Daoy (cell line): ENCODE measurements around the gene MMP14. TPM values are rescaled to one million over a fixed set of nuclear protein-coding genes. Genes with fewer than 3 reads are reported as not detected.

Source experiments
- DNase-seq: peaks from one replicate; pipeline ENCODE4 v3.0.0-alpha.2; 2015; ENCODE audit warnings: low read depth
- total RNA-seq: library from RNA; depleted of rRNA; stranded (reverse); fragments of >200 nt; shearing (Covaris generic); gene quantifications from 2 replicates; pipeline ENCODE4 v1.2.3, GENCODE V29; 2014; rRNA removed

MMP14 gene
- total RNA-seq, 1 experiment from 2014 or later: 176 TPM

GRCh38 chr14:22884076-22884737 lies 47.8 kb downstream of the MMP14 start:
- no peak for DNase-seq

GRCh38 chr14:22884738-22885523 lies 48.5 kb downstream of the MMP14 start:
- DNase-seq: no peak

- DNase-seq: no peak
Observed at GRCh38 chr14:22885975-22886374, 49.6 kb downstream of the MMP14 start.

GRCh38 chr14:22886500-22887259 lies 50.3 kb downstream of the MMP14 start:
- peak; percentile 57 for DNase-seq

GRCh38 chr14:22887260-22887989 lies 51.0 kb downstream of the MMP14 start:
- DNase-seq: peak; percentile 64

GRCh38 chr14:22887990-22888378 lies 51.6 kb downstream of the MMP14 start:
- DNase-seq: no peak

- no peak for DNase-seq
Observed at GRCh38 chr14:22888662-22889061, 52.3 kb downstream of the MMP14 start.

GRCh38 chr14:22890416-22890815 lies 54.0 kb downstream of the MMP14 start:
- no peak for DNase-seq

- DNase-seq: no peak
Observed at GRCh38 chr14:22892488-22892887, 56.1 kb downstream of the MMP14 start.

- no peak for DNase-seq
Observed at GRCh38 chr14:22893706-22894105, 57.3 kb downstream of the MMP14 start.

GRCh38 chr14:22895402-22895801 lies 59.0 kb downstream of the MMP14 start:
- DNase-seq: no peak

- no peak for DNase-seq
Observed at GRCh38 chr14:22896356-22896755, 60.0 kb downstream of the MMP14 start.

- DNase-seq: no peak
Observed at GRCh38 chr14:22896760-22897159, 60.4 kb downstream of the MMP14 start.

GRCh38 chr14:22897357-22897756 lies 61.0 kb downstream of the MMP14 start:
- DNase-seq: no peak

Other genes starting within 250 kb of the MMP14 start
- 353 and 470 TPM in 2 replicates for gene DAD1, start 247.4 kb upstream of the MMP14 start, total RNA-seq
- 11.7 and 12.8 TPM in 2 replicates for gene ABHD4, start 238.3 kb upstream of the MMP14 start, total RNA-seq
- not detected in 2 replicates for gene OR6J1, start 192.2 kb upstream of the MMP14 start, total RNA-seq
- 89.7 and 96.9 TPM in 2 replicates for gene OXA1L, start 69.9 kb upstream of the MMP14 start, total RNA-seq
- gene SLC7A7, start 21.1 kb upstream of the MMP14 start, total RNA-seq: 0.51 and 1.8 TPM in 2 replicates
- 174 and 223 TPM in 2 replicates for gene MRPL52, start 6.7 kb upstream of the MMP14 start, total RNA-seq
- 17.3 and 21.1 TPM in 2 replicates for gene LRP10, start 35.2 kb downstream of the MMP14 start, total RNA-seq
- 0.74 TPM in 1 of 2 replicates, not detected in the other for gene REM2, start 46.6 kb downstream of the MMP14 start, total RNA-seq
- 105 and 120 TPM in 2 replicates for gene RBM23, start 82.6 kb downstream of the MMP14 start, total RNA-seq
- 150 and 184 TPM in 2 replicates for gene PRMT5, start 92.8 kb downstream of the MMP14 start, total RNA-seq
- gene HAUS4, start 120.5 kb downstream of the MMP14 start, total RNA-seq: 31.0 and 42.7 TPM in 2 replicates
- gene AJUBA, start 146.0 kb downstream of the MMP14 start, total RNA-seq: 70.2 and 94.8 TPM in 2 replicates
- gene C14orf93, start 173.6 kb downstream of the MMP14 start, total RNA-seq: 4.6 and 7.8 TPM in 2 replicates
- gene PSMB5, start 198.3 kb downstream of the MMP14 start, total RNA-seq: 476 and 523 TPM in 2 replicates
- gene PSMB11, start 205.6 kb downstream of the MMP14 start, total RNA-seq: not detected in 2 replicates
- gene CDH24, start 220.9 kb downstream of the MMP14 start, total RNA-seq: 4.2 and 5.5 TPM in 2 replicates